Keratinocyte (primary cell): ENCODE measurements around the gene SSUH2.
"Not testable (repeated sequence)": the region's sequence is repeated elsewhere in the genome, so short reads cannot be mapped to it uniquely, and the experiment has no call there.

Source experiments
- EZH2 ChIP-seq: IDR thresholded peaks from one replicate; pipeline ENCODE4 v1.6.1; 2012; ENCODE audit warnings: inconsistent platforms, mild to moderate bottlenecking, low read length, moderate library complexity
- TF ChIP-seq, protein P1 (sequence below), 3 experiments: IDR thresholded peaks in 1 of 3; conservative IDR thresholded peaks in 1 of 3; optimal IDR thresholded peaks in 1 of 3; 2 replicates in 2 of 3; 3 replicates in 1 of 3; pipeline versions ENCODE3 to v1.5.1; 2011; ENCODE audit warnings: low read length in 3 of 3, mild to moderate bottlenecking in 3 of 3, moderate library complexity in 2 of 3, control low read depth in 1 of 3, inconsistent platforms in 1 of 3; ENCODE audit not compliant: insufficient read depth in 2 of 3; ENCODE audit errors: extremely low read depth in 1 of 3

DNA sequence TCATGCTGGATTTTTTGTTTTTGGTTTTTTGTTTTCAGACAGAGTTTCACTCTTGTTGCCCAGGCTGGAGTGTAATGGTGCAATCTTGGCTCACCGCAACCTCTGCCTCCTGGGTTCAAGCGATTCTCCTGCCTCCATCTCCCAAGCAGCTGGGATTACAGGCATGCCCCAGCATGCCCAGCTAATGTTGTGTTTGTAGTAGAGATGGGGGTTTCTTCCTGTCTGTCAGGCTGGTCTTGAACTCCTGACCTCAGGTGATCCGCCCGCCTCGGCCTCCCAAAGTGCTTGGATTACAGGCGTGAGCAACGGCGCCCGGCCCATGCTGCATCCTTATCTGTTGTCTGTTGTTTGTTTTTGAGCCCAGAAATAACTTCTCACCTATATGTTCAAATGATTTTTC is 46.7 kb upstream of the SSUH2 start:
- TF ChIP-seq, protein P1, sequence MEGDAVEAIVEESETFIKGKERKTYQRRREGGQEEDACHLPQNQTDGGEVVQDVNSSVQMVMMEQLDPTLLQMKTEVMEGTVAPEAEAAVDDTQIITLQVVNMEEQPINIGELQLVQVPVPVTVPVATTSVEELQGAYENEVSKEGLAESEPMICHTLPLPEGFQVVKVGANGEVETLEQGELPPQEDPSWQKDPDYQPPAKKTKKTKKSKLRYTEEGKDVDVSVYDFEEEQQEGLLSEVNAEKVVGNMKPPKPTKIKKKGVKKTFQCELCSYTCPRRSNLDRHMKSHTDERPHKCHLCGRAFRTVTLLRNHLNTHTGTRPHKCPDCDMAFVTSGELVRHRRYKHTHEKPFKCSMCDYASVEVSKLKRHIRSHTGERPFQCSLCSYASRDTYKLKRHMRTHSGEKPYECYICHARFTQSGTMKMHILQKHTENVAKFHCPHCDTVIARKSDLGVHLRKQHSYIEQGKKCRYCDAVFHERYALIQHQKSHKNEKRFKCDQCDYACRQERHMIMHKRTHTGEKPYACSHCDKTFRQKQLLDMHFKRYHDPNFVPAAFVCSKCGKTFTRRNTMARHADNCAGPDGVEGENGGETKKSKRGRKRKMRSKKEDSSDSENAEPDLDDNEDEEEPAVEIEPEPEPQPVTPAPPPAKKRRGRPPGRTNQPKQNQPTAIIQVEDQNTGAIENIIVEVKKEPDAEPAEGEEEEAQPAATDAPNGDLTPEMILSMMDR (optimal IDR thresholded peaks at IDR 0.05 in 1 of 3, IDR thresholded peaks at IDR 0.05 in 1 of 3, conservative IDR thresholded peaks at IDR 0.05 in 1 of 3; ENCODE audit: extremely low read depth in 1 of 3, insufficient read depth in 2 of 3, low read length in 3 of 3) = not testable (repeated sequence)
- not testable (repeated sequence) for TF ChIP-seq EZH2
